Right lobe of liver (tissue), 4 donors: ENCODE measurements around the gene IMP4.

ENCODE experiments used
- CTCF ChIP-seq, 4 donors: fragments of 200-600 bp in 3 of 4; fragments of 450-650 bp in 1 of 4; IDR thresholded peaks; one replicate each; pipeline versions ENCODE4 v1.5.1 to v1.8.0; 2016 to 2022; ENCODE audit warnings: antibody characterized with exemption in 4 of 4, mild to moderate bottlenecking in 2 of 4
- POLR2A ChIP-seq: fragments of 450-650 bp; IDR thresholded peaks from one replicate; pipeline ENCODE4 v1.6.1; 2017; ENCODE audit warnings: antibody characterized with exemption, mild to moderate bottlenecking
- donor health status: DM: no; HTN: no; CAD: no.
- donor health status: DM: no; HTN: no; CAD: no.
- donor health status: DM: no; HTN: yes; CAD: no.

- TF ChIP-seq CTCF (IDR thresholded peaks at IDR 0.05), result peak; percentile 54 to 70 (median 60)
- TF ChIP-seq POLR2A, result peak; percentile 95
Measured at GRCh38 chr2:130355578-130356431, 13.1 kb downstream of the IMP4 start, which contains the start of gene PTPN18.
